ENCODE data around the gene COL16A1. TPM values are rescaled to one million over a fixed set of nuclear protein-coding genes. Genes with fewer than 3 reads are reported as not detected.

The COL16A1 gene
- total and polyA plus RNA-seq, 2 of the 4 experiments (the other 2 are of a cell fraction): 34.2 to 62.8 TPM

- H3K56ac ChIP-seq (ENCODE audit: extremely low read depth, insufficient read depth, low read length): no peak overlapping the region
- in situ Hi-C loops (cut with MboI; ENCODE audit: low sequenced_read_pairs) (loop anchor here (10.0 kb wide), 1 partner anchor 45 kb away; no protein-coding TSS in a partner anchor), intact Hi-C loops (cut with micrococcal nuclease) (no loop called here), dilution Hi-C loops (cut with HindIII; ENCODE audit: low sequenced_read_pairs, unreplicated experiment) (no loop called here)
- no peak for TF ChIP-seq BHLHE40 (IDR thresholded peaks at IDR 0.05; ENCODE audit: low read depth, low read length)
- no peak for TF ChIP-seq RAD21 (IDR thresholded peaks at IDR 0.05; ENCODE audit: low read length)
- TF ChIP-seq, protein P1, sequence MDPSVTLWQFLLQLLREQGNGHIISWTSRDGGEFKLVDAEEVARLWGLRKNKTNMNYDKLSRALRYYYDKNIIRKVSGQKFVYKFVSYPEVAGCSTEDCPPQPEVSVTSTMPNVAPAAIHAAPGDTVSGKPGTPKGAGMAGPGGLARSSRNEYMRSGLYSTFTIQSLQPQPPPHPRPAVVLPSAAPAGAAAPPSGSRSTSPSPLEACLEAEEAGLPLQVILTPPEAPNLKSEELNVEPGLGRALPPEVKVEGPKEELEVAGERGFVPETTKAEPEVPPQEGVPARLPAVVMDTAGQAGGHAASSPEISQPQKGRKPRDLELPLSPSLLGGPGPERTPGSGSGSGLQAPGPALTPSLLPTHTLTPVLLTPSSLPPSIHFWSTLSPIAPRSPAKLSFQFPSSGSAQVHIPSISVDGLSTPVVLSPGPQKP (IDR thresholded peaks at IDR 0.05; ENCODE audit: borderline replicate concordance, low read depth, low read length): no peak
- no peak for TF ChIP-seq CEBPB (IDR thresholded peaks at IDR 0.05; ENCODE audit: low read depth, low read length)
- no peak for TF ChIP-seq FOS (IDR thresholded peaks at IDR 0.05; ENCODE audit: low read depth, low read length)
- no peak for TF ChIP-seq NFE2L2 (IDR thresholded peaks at IDR 0.05; ENCODE audit: low read depth, low read length)
- no peak for TF ChIP-seq CHD1 (IDR thresholded peaks at IDR 0.05; ENCODE audit: low read depth, low read length)
- TF ChIP-seq CTCF (conservative IDR thresholded peaks at IDR 0.05; ENCODE audit: low read depth, low read length): no peak
- no peak for TF ChIP-seq MAFK (IDR thresholded peaks at IDR 0.05; ENCODE audit: low read depth, low read length)
- TF ChIP-seq RCOR1 (IDR thresholded peaks at IDR 0.05; ENCODE audit: insufficient replicate concordance, low read length): no peak
- no peak for TF ChIP-seq MXI1 (IDR thresholded peaks at IDR 0.05; ENCODE audit: borderline replicate concordance, low read depth, low read length)
- no peak for TF ChIP-seq RFX5 (IDR thresholded peaks at IDR 0.05; ENCODE audit: low read depth, low read length)
- no peak for TF ChIP-seq POLR2A (IDR thresholded peaks at IDR 0.05; ENCODE audit: low read depth, low read length)
- no peak for TF ChIP-seq SMC3 (IDR thresholded peaks at IDR 0.05; ENCODE audit: low read depth, low read length)
- no peak for TF ChIP-seq MAZ (IDR thresholded peaks at IDR 0.05; ENCODE audit: borderline replicate concordance, low read depth, low read length)
- TF ChIP-seq USF2 (IDR thresholded peaks at IDR 0.05; ENCODE audit: low read depth, low read length): no peak
- H3K4me2 ChIP-seq (ENCODE audit: low read depth, low read length): no peak overlapping the region
- H3K14ac ChIP-seq (replicated peaks; ENCODE audit: low read depth, low read length): no peak overlapping the region
- H2AK5ac ChIP-seq (ENCODE audit: low read depth, low read length): no peak overlapping the region
- no peak overlapping the region for H3K4me3 ChIP-seq (ENCODE audit: insufficient read depth, low read depth, low read length)
- no peak overlapping the region for H2AFZ ChIP-seq (replicated peaks; ENCODE audit: low read length, poor library complexity)
- H3K27ac ChIP-seq (ENCODE audit: insufficient read depth, low read length): no peak overlapping the region
- no TSS peak for BruUV-seq (replicated peaks)
- no peaks in the 10 kb centered on the region for H4K20me1 ChIP-seq (ENCODE audit: insufficient read depth, low read length)
- no peak overlapping the region for H3K18ac ChIP-seq (ENCODE audit: low read depth, low read length)
- no peak overlapping the region for H2BK20ac ChIP-seq (ENCODE audit: low read depth, low read length)
- no peak overlapping the region for H3K23ac ChIP-seq (ENCODE audit: low read depth, low read length)
- no peak overlapping the region for H4K8ac ChIP-seq (ENCODE audit: low read depth in 2 of 2, low read length in 2 of 2)
- peaks cover 6% of the 10 kb centered on the region; the same call in 1 of the 2 replicates for H3K27me3 ChIP-seq (ENCODE audit: control insufficient read depth, insufficient read depth, low read length)
- ATAC-seq (ENCODE audit: low read depth) (no peak), DNase-seq (no peak)
- no peak overlapping the region for H4K91ac ChIP-seq (ENCODE audit: insufficient read depth, low read depth, low read length)
- H2AK9ac ChIP-seq (replicated peaks; ENCODE audit: low read depth, low read length, poor library complexity): no peak overlapping the region
- no peak overlapping the region for H4K5ac ChIP-seq (ENCODE audit: low read depth, low read length)
- no peaks in the 10 kb centered on the region for H3K79me1 ChIP-seq (ENCODE audit: low read depth in 1 of 2, low read length in 2 of 2)
- CTCF ChIA-PET: interaction anchor here (0.6 kb wide), 1 partner anchor 31 kb away, joined by 4 read pairs; no protein-coding TSS in a partner anchor
- H2BK5ac ChIP-seq (ENCODE audit: low read depth, low read length, poor library complexity, severe bottlenecking): no peak overlapping the region
- no peak overlapping the region for H2BK120ac ChIP-seq (ENCODE audit: low read depth, low read length)
- H3K4me1 ChIP-seq (ENCODE audit: control insufficient read depth, insufficient read depth, low read length): no peaks in the 10 kb centered on the region
- no peak overlapping the region for H2BK15ac ChIP-seq (ENCODE audit: low read depth, low read length)
- no peak overlapping the region for H3K9ac ChIP-seq (ENCODE audit: low read depth, low read length)
- POLR2A ChIA-PET (ENCODE audit: unreplicated experiment): no interaction called here
- no peak overlapping the region for H3K4ac ChIP-seq (ENCODE audit: low read depth, low read length)
- H3K9me3 ChIP-seq (ENCODE audit: control insufficient read depth, insufficient read depth, low read length): no peaks in the 10 kb centered on the region
- WGBS, 2 experiments (ENCODE audit: extremely low coverage in 2 of 2, insufficient read length in 1 of 2): no CpG with 5 or more reads among the region's 1 CpG
- H3K9me1 ChIP-seq (ENCODE audit: insufficient read depth, low read length): 0 out of 2 replicates have a peak, but pooled peaks cover 4% of the 10 kb centered on the region
- no peaks in the 10 kb centered on the region for H3K36me3 ChIP-seq (ENCODE audit: control insufficient read depth, insufficient read depth, low read length)
Measured at GRCh38 chr1:31609514-31610118, 94.2 kb downstream of the COL16A1 start.

All from IMR-90 (cell line).